ENCODE measurements around the gene ACP7. TPM values are rescaled to one million over a fixed set of nuclear protein-coding genes. Genes with fewer than 3 reads are reported as not detected.

ACP7 gene
- total RNA-seq, 1 donor from 2014 or later = not detected

DNA sequence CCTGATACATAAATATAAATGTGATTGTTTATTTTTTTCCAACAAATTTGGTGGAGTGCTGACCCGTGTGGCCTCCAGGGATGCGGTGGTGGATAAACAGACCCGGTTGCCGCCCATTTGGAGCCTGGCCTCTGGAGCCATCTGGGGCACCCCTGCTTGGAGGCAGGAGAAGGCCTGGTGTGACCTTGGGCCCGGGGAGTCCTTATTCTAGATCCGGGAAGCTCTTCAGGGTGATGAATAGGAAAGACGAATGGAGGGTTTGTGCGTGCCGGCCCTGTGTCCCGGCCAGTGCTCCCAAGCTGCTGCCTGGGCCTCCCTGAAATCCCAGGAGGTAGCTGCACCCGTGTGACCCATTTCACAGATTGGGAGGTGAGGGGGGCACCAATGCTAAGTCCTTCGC is 53.0 kb downstream of the ACP7 start:
- H3K36me3 Mint-ChIP-seq = no peaks in the 10 kb centered on the region
- no peaks in the 10 kb centered on the region for H3K9me3 Mint-ChIP-seq
- H3K4me1 Mint-ChIP-seq = peaks cover 82% of the 10 kb centered on the region
- H3K4me3 Mint-ChIP-seq = no peak overlapping the region
- TF ChIP-seq, protein P1, sequence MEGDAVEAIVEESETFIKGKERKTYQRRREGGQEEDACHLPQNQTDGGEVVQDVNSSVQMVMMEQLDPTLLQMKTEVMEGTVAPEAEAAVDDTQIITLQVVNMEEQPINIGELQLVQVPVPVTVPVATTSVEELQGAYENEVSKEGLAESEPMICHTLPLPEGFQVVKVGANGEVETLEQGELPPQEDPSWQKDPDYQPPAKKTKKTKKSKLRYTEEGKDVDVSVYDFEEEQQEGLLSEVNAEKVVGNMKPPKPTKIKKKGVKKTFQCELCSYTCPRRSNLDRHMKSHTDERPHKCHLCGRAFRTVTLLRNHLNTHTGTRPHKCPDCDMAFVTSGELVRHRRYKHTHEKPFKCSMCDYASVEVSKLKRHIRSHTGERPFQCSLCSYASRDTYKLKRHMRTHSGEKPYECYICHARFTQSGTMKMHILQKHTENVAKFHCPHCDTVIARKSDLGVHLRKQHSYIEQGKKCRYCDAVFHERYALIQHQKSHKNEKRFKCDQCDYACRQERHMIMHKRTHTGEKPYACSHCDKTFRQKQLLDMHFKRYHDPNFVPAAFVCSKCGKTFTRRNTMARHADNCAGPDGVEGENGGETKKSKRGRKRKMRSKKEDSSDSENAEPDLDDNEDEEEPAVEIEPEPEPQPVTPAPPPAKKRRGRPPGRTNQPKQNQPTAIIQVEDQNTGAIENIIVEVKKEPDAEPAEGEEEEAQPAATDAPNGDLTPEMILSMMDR (IDR thresholded peaks at IDR 0.05; ENCODE audit: unreplicated experiment) = no peak
- DNase-seq (ENCODE audit: low spot score in 2 of 2, unreplicated experiment in 2 of 2) = no peak
- peak overlapping the region; percentile 100 for H3K27ac Mint-ChIP-seq
- no peaks in the 10 kb centered on the region for H3K27me3 Mint-ChIP-seq (ENCODE audit: low read depth)

DNA sequence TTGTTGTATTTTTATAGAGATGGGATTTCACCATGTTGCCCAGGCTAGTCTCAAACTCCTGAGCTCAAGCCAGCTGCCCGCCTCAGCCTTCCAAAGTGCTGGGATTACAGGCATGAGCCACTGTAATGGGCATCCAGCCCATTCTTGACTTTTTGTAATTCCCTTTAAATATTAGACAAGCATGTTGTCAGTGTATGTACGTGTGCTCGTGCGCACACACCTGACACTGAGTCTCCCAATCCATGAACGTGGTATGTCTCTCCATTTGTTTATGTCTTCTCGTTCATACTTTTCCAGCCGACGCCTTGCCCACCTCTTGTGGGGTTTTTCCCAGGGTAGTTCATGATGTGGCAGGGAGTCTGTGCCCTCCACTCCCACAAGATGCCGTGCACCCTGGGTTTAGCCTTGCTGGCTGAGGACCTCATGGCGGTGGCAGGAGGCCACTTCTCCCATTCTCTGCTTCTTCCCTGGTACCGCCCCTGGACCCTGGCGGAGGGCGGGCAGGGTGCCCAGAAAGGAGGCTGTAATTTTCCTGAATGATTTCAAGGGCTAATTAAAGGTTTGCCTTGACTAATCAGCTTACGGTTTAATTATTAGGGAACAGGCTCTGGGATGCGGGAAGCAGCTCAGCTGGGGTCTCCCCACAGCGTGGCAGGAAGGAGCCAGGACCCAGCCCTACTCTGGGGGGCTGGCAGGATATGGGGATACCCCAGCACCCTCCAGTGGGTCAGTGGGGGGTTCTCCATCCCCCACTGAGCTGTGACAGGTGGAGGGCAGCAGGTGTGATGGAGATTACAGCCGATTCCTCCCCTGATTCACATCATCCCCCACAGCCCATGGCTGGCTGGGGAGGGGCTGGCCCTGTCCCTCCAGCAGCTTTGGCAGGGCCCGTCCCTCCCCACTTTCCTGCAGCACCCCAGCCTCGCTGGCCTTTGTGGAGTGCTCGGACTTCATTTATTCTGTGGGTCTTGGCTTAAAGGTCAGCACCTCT is 54.3 kb downstream of the ACP7 start:
- no peaks in the 10 kb centered on the region for H3K9me3 Mint-ChIP-seq
- peaks cover 72% of the 10 kb centered on the region for H3K4me1 Mint-ChIP-seq
- H3K27ac Mint-ChIP-seq = peak overlapping the region; percentile 100
- TF ChIP-seq, protein P1 (IDR thresholded peaks at IDR 0.05; ENCODE audit: unreplicated experiment) = no peak
- no peaks in the 10 kb centered on the region for H3K36me3 Mint-ChIP-seq
- H3K4me3 Mint-ChIP-seq = no peak overlapping the region
- no peaks in the 10 kb centered on the region for H3K27me3 Mint-ChIP-seq (ENCODE audit: low read depth)
- no peak for DNase-seq (ENCODE audit: low spot score in 2 of 2, unreplicated experiment in 2 of 2)

DNA sequence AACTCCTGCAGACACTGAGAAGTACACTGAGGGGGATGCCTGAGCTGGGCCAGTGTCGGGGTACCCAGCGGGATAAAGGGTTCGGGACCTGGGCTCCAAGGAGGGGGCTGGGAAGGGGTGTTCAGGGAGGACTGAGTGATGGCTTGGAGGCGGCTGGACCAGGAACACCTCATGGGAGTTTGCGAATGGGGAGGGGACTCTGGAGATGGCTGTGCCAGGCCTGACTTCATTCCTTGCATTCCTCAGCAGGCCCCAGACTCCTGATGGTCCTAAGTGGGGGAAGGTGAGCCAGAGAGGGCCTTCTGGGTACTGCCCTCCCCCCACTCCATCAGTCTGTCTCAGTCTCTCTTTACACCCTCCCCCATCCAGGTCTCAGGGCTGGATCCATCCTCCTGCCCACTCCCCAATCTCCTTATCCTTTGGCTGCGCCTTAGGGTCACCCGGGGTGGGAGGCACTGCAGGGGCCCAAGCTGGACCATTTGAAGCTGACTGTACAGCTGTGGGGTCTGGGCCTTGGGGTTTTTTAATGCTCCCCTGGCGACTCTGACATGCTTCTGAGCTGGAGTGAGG is 55.2 kb downstream of the ACP7 start:
- DNase-seq (ENCODE audit: low spot score in 2 of 2, unreplicated experiment in 2 of 2) = peak in 1 of 2 experiments; percentile 69
- TF ChIP-seq, protein P1 (IDR thresholded peaks at IDR 0.05; ENCODE audit: unreplicated experiment) = no peak
- peak overlapping the region; percentile 100 for H3K27ac Mint-ChIP-seq
- H3K27me3 Mint-ChIP-seq (ENCODE audit: low read depth) = no peaks in the 10 kb centered on the region
- peaks cover 70% of the 10 kb centered on the region for H3K4me1 Mint-ChIP-seq
- no peaks in the 10 kb centered on the region for H3K36me3 Mint-ChIP-seq
- H3K9me3 Mint-ChIP-seq = no peaks in the 10 kb centered on the region
- H3K4me3 Mint-ChIP-seq = peak overlapping the region; percentile 20

DNA sequence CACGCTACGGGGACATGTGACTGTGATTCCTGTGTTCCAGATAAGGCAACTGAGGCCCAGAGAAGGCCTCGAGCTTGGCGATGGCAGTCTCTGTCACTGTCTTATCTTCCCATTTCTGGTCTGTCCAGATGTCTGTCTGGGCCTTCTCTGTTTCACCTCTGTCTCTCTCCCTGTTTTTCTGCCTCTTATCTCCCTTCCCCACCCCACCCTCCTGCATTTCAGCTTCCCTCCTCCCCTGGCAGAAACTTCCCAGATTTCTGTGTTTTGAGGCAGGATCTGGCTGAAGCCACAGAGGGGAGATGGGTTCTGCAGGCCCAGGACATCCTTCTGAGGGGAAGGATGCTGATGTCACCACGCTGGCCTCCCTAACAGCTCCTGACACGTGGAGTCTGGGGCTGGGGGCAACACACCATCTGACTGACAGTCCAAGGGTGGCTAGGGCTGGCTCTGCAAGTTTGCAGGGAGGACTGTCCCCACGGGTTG is 55.8 kb downstream of the ACP7 start:
- TF ChIP-seq, protein P1 (IDR thresholded peaks at IDR 0.05; ENCODE audit: unreplicated experiment) = no peak
- H3K9me3 Mint-ChIP-seq = no peaks in the 10 kb centered on the region
- no peak for DNase-seq (ENCODE audit: low spot score in 2 of 2, unreplicated experiment in 2 of 2)
- peaks cover 75% of the 10 kb centered on the region for H3K4me1 Mint-ChIP-seq
- H3K27ac Mint-ChIP-seq = peak overlapping the region; percentile 100
- H3K36me3 Mint-ChIP-seq = no peaks in the 10 kb centered on the region
- H3K27me3 Mint-ChIP-seq (ENCODE audit: low read depth) = no peaks in the 10 kb centered on the region
- H3K4me3 Mint-ChIP-seq = no peak overlapping the region

DNA sequence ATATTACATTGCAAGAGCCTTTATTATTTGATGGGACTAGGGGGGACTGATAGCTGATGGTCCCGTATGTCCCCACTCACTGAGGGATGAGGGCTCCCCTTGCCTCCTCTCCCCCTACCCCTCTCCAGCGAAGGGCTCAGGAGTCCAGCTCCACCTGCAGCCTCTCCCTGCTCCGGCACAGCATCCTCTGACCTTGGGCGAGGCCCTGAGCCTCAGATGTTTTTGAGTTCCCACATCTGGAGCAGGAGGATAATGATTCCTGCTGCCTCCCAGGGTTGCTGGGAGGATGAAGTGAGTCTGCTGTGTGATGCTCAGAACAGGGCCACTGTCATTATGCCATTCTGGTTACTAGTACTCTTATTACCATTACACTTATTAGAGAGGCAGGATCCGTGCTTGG is 56.4 kb downstream of the ACP7 start:
- H3K27me3 Mint-ChIP-seq (ENCODE audit: low read depth) = no peaks in the 10 kb centered on the region
- peak overlapping the region; percentile 100 for H3K27ac Mint-ChIP-seq
- no peak overlapping the region for H3K4me3 Mint-ChIP-seq
- DNase-seq (ENCODE audit: low spot score in 2 of 2, unreplicated experiment in 2 of 2) = no peak
- no peaks in the 10 kb centered on the region for H3K36me3 Mint-ChIP-seq
- H3K9me3 Mint-ChIP-seq = no peaks in the 10 kb centered on the region
- H3K4me1 Mint-ChIP-seq = peaks cover 77% of the 10 kb centered on the region
- TF ChIP-seq, protein P1 (IDR thresholded peaks at IDR 0.05; ENCODE audit: unreplicated experiment) = no peak
